BLaER1 treated with 17β-estradiol and CSF1 and Interleukin-3, amounts not matched to agents 10 nM and 100 nM (cell line): ENCODE measurements around the gene FSTL4.

Experiments used
- H3K27ac ChIP-seq, 11 experiments: shearing (Covaris generic); formaldehyde crosslinking; 2 replicates each; pipeline ENCODE4 v1.8.1; 2022
- H3K27me3 ChIP-seq, 11 experiments: shearing (Covaris generic); formaldehyde crosslinking; 2 replicates each; pipeline ENCODE4 v1.8.1; 2022
- H3K36me3 ChIP-seq, 11 experiments: shearing (Covaris generic); formaldehyde crosslinking; 2 replicates each; pipeline ENCODE4 v1.8.1; 2022
- H3K4me1 ChIP-seq, 10 experiments: shearing (Covaris generic); formaldehyde crosslinking; 2 replicates each; pipeline ENCODE4 v1.8.1; 2022
- H3K4me2 ChIP-seq, 11 experiments: shearing (Covaris generic); formaldehyde crosslinking; 2 replicates each; pipeline ENCODE4 v1.8.1; 2022
- H3K4me3 ChIP-seq, 10 experiments: shearing (Covaris generic); formaldehyde crosslinking; 2 replicates each; pipeline ENCODE4 v1.8.1; 2022
- H3K9ac ChIP-seq, 11 experiments: shearing (Covaris generic); formaldehyde crosslinking; 2 replicates each; pipeline ENCODE4 v1.8.1; 2022
- H3K9me3 ChIP-seq, 11 experiments: shearing (Covaris generic); formaldehyde crosslinking; replicated peaks in 1 of 11; 2 replicates each; pipeline ENCODE4 v1.8.1; 2022
- H4K20me1 ChIP-seq, 11 experiments: shearing (Covaris generic); formaldehyde crosslinking; 2 replicates each; pipeline ENCODE4 v1.8.1; 2022
- Cebpa-rat ChIP-seq, 11 experiments: shearing (Covaris generic); IDR thresholded peaks; 2 replicates each; pipeline ENCODE4 v1.8.1; 2022

Gene FSTL4

GRCh38 chr5:133441166-133441815, 171.1 kb downstream of the FSTL4 start:
- H3K9me3 ChIP-seq, result no peaks in the 10 kb centered on the region
- no peak overlapping the region for H3K4me3 ChIP-seq
- no peaks in the 10 kb centered on the region for H4K20me1 ChIP-seq
- no peaks in the 10 kb centered on the region for H3K36me3 ChIP-seq
- no peaks in the 10 kb centered on the region for H3K4me1 ChIP-seq
- H3K27me3 ChIP-seq, result no peaks in the 10 kb centered on the region
- H3K4me2 ChIP-seq, result no peak overlapping the region
- H3K9ac ChIP-seq, result no peak overlapping the region
- no peak overlapping the region for H3K27ac ChIP-seq
- no peak for TF ChIP-seq Cebpa-rat (IDR thresholded peaks at IDR 0.05)

DNA sequence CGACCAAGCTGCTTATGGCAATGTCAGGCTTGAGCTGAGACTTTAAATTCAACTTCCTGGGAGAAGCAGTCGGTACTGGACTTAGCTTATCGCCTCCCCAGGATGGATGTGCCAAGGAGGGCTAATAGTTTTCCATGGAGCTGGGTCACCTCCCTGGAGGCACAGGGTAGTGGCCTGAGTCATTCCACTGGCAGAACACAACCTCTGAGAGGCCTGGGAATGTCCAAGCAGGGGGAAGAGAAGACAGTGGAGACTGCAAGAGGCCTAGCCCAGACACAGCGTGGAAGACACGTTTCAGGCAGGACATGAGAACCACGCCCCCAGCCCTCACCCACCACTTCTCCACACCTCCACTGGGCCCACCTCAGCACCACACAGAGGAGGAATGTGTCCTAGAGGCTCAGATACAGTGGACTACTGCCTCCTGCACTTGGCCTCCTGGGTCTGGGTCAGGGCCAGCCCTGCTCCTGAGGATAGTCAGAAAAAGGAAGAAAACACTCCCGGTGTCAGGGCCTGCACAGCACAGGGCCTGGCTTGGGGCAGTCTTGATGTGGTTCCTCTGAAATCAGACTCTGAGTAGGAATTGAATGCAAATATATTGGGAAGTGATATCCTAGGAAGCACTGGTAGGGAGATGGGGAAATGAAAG, 171.8 kb downstream of the FSTL4 start:
- Histone ChIP-seq H3K36me3 (no peaks in the 10 kb centered on the region), H3K27ac (no peak overlapping the region), H3K9ac (no peak overlapping the region), H4K20me1 (no peaks in the 10 kb centered on the region), H3K4me1 (no peaks in the 10 kb centered on the region), H3K27me3 (no peaks in the 10 kb centered on the region), H3K4me2 (no peak overlapping the region), H3K4me3 (no peak overlapping the region), H3K9me3 (no peaks in the 10 kb centered on the region)
- no peak for TF ChIP-seq Cebpa-rat (IDR thresholded peaks at IDR 0.05)

- Histone ChIP-seq H3K4me2 (no peak overlapping the region), H3K27ac (no peak overlapping the region), H3K4me3 (no peak overlapping the region), H4K20me1 (no peaks in the 10 kb centered on the region), H3K9me3 (no peaks in the 10 kb centered on the region), H3K9ac (no peak overlapping the region), H3K36me3 (no peaks in the 10 kb centered on the region), H3K27me3 (no peaks in the 10 kb centered on the region), H3K4me1 (no peaks in the 10 kb centered on the region)
- TF ChIP-seq Cebpa-rat (IDR thresholded peaks at IDR 0.05), result no peak
These were observed 172.5 kb downstream of the FSTL4 start for GRCh38 chr5:133439859-133440258.

DNA sequence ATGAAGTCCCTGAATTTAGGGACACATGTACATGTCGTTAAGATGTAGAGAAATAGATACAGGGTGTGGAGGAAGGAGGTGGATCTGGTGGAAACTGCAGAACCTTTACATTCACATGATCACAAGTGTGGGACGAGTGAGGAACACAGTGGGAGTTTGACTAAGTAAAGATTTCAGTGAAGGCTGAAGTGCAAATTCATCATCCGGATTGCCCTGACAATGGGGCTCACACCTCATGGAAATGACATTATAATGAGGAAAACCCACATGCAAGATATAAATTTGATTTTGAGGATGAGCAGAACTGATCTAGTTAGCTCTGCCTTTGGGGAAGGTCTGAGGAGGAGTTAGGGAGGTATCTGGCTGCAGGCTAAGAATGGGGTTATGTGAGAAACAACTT, 173.9 kb downstream of the FSTL4 start:
- Histone ChIP-seq H3K9me3 (no peaks in the 10 kb centered on the region), H3K27ac (no peak overlapping the region)
- TF ChIP-seq Cebpa-rat (IDR thresholded peaks at IDR 0.05), result no peak

GRCh38 chr5:133434336-133434735, 178.0 kb downstream of the FSTL4 start:
- no peaks in the 10 kb centered on the region for H3K9me3 ChIP-seq
- no peaks in the 10 kb centered on the region for H3K36me3 ChIP-seq
- no peak for TF ChIP-seq Cebpa-rat (IDR thresholded peaks at IDR 0.05)
- H3K9ac ChIP-seq, result no peak overlapping the region
- H3K4me1 ChIP-seq, result no peaks in the 10 kb centered on the region
- no peak overlapping the region for H3K4me2 ChIP-seq
- H3K4me3 ChIP-seq, result no peak overlapping the region
- H3K27ac ChIP-seq, result no peak overlapping the region
- H4K20me1 ChIP-seq, result no peaks in the 10 kb centered on the region
- H3K27me3 ChIP-seq, result no peaks in the 10 kb centered on the region

More for the DNA sequence above, 173.9 kb downstream of the FSTL4 start:
- no peaks in the 10 kb centered on the region for H3K4me1 ChIP-seq
- H3K9ac ChIP-seq, result no peak overlapping the region
- no peak overlapping the region for H3K4me2 ChIP-seq
- no peak overlapping the region for H3K4me3 ChIP-seq
- H4K20me1 ChIP-seq, result no peaks in the 10 kb centered on the region
- no peaks in the 10 kb centered on the region for H3K27me3 ChIP-seq
- no peaks in the 10 kb centered on the region for H3K36me3 ChIP-seq

DNA sequence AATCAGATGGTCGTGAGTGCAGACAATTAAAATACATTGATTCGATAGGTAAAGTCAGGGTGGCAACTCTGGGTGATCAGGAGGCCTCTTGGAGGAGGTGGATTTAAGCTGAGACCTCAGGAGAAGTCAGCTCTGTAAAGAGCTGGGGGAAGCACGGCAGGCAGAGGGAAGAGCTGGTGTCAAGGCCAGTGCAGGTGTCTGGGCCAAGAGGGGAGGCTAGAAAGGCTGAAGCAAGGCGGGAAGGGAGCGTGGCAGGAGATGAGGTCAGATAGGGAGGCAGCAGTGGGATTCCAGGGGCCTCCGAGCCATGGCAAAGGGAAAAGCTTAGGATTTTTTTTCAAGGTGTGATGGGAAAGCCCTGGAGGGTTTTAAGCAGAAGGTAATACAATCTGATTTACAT, 178.7 kb downstream of the FSTL4 start:
- no peak overlapping the region for H3K4me2 ChIP-seq
- H3K9me3 ChIP-seq, result no peaks in the 10 kb centered on the region
- H3K36me3 ChIP-seq, result no peaks in the 10 kb centered on the region
- H3K9ac ChIP-seq, result no peak overlapping the region
- no peaks in the 10 kb centered on the region for H3K4me1 ChIP-seq
- no peaks in the 10 kb centered on the region for H4K20me1 ChIP-seq
- no peaks in the 10 kb centered on the region for H3K27me3 ChIP-seq
- no peak overlapping the region for H3K27ac ChIP-seq
- no peak overlapping the region for H3K4me3 ChIP-seq
- TF ChIP-seq Cebpa-rat (IDR thresholded peaks at IDR 0.05), result no peak

GRCh38 chr5:133432956-133433532, 179.3 kb downstream of the FSTL4 start:
- no peak for TF ChIP-seq Cebpa-rat (IDR thresholded peaks at IDR 0.05)

DNA sequence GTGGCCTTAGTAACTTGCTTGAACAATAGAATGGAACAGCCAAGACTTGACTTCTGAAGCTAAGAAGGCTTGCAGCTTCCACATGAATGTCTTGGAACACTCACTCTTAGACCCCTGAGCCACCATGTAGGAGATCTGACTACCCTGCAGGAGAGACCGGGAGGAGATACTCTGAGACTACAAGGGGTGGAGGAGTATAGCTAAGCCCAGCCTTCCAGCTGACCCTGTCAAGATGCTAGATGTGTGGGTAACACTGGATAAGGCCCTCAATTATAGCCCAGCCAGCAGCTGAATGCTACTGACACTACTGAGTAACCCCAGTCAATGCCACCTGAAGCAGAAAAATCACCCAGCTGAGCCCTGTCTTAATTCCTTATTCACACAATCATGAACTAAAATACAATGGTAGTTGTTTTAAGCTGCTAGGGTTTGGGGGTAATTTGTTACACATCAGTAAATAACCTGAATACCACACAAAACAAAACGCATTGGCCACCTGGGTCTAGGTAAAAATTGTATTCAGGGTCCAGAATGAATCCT, 180.9 kb downstream of the FSTL4 start:
- H3K9ac ChIP-seq, result no peak overlapping the region
- no peak overlapping the region for H3K4me2 ChIP-seq
- no peaks in the 10 kb centered on the region for H4K20me1 ChIP-seq
- H3K9me3 ChIP-seq, result no peaks in the 10 kb centered on the region
- no peak overlapping the region for H3K27ac ChIP-seq
- no peak for TF ChIP-seq Cebpa-rat (IDR thresholded peaks at IDR 0.05)
- H3K4me1 ChIP-seq, result no peaks in the 10 kb centered on the region
- no peaks in the 10 kb centered on the region for H3K27me3 ChIP-seq
- no peaks in the 10 kb centered on the region for H3K36me3 ChIP-seq
- no peak overlapping the region for H3K4me3 ChIP-seq

More at GRCh38 chr5:133432956-133433532, 179.3 kb downstream of the FSTL4 start:
- Histone ChIP-seq H3K4me2 (no peak overlapping the region), H4K20me1 (no peaks in the 10 kb centered on the region), H3K27me3 (no peaks in the 10 kb centered on the region), H3K36me3 (no peaks in the 10 kb centered on the region), H3K4me1 (no peaks in the 10 kb centered on the region), H3K9ac (no peak overlapping the region), H3K4me3 (no peak overlapping the region), H3K27ac (no peak overlapping the region), H3K9me3 (no peaks in the 10 kb centered on the region)

- no peak overlapping the region for H3K4me2 ChIP-seq
- no peaks in the 10 kb centered on the region for H3K4me1 ChIP-seq
- H3K36me3 ChIP-seq, result no peaks in the 10 kb centered on the region
- no peak for TF ChIP-seq Cebpa-rat (IDR thresholded peaks at IDR 0.05)
- no peak overlapping the region for H3K9ac ChIP-seq
- no peaks in the 10 kb centered on the region for H4K20me1 ChIP-seq
- H3K27ac ChIP-seq, result no peak overlapping the region
- no peaks in the 10 kb centered on the region for H3K9me3 ChIP-seq
- H3K27me3 ChIP-seq, result no peaks in the 10 kb centered on the region
- no peak overlapping the region for H3K4me3 ChIP-seq
These were observed 182.2 kb downstream of the FSTL4 start for GRCh38 chr5:133430095-133430494.

GRCh38 chr5:133429046-133429445, 183.3 kb downstream of the FSTL4 start:
- peaks cover 0 to 6% (median 5%) of the 10 kb centered on the region in 10 experiments; a peak in 12 of 20 replicates for H3K4me1 ChIP-seq
- H3K9ac ChIP-seq, result no peak overlapping the region
- no peaks in the 10 kb centered on the region for H3K9me3 ChIP-seq
- H3K27me3 ChIP-seq, result no peaks in the 10 kb centered on the region
- TF ChIP-seq Cebpa-rat (IDR thresholded peaks at IDR 0.05), result no peak
- H3K4me3 ChIP-seq, result no peak overlapping the region
- H4K20me1 ChIP-seq, result no peaks in the 10 kb centered on the region
- H3K27ac ChIP-seq, result no peak overlapping the region
- no peak overlapping the region for H3K4me2 ChIP-seq
- no peaks in the 10 kb centered on the region for H3K36me3 ChIP-seq
